Esophagus squamous epithelium (tissue), 5 donors: ENCODE results near the gene STYXL1. TPM values are rescaled to one million over a fixed set of nuclear protein-coding genes. Genes with fewer than 3 reads are reported as not detected.
"Not testable (repeated sequence)": the region's sequence is repeated elsewhere in the genome, so short reads cannot be mapped to it uniquely, and the experiment has no call there.

ENCODE experiments used
- DNase-seq: peaks from one replicate; lab custom pipeline; 2025; lab: John Stamatoyannopoulos, UW
- H3K27ac ChIP-seq, 4 donors: fragments of 200-600 bp; sonication (generic); one replicate each; pipeline ENCODE4 v1.5.1; 2016 to 2019; ENCODE audit warnings: mild to moderate bottlenecking in 1 of 4
- H3K27me3 ChIP-seq, 4 donors: fragments of 200-600 bp; sonication (generic); 1 replicate in 3 of 4; 2 replicates in 1 of 4; pipeline versions ENCODE4 v1.5.1 to v1.6.0; 2017 to 2021; ENCODE audit warnings: antibody characterized with exemption in 1 of 4
- H3K36me3 ChIP-seq, 3 donors: fragments of 200-600 bp; sonication (generic); one replicate each; pipeline ENCODE4 v1.5.1; 2016 to 2019
- H3K4me1 ChIP-seq, 3 donors: fragments of 200-600 bp; sonication (generic); one replicate each; pipeline ENCODE4 v1.5.1; 2017 to 2019
- H3K4me3 ChIP-seq, 4 donors: fragments of 200-600 bp; sonication (generic); 1 replicate in 3 of 4; 2 replicates in 1 of 4; pipeline ENCODE4 v1.5.1; 2016 to 2019; ENCODE audit warnings: mild to moderate bottlenecking in 2 of 4, moderate library complexity in 1 of 4
- H3K9me3 ChIP-seq, 3 donors: fragments of 200-600 bp; sonication (generic); one replicate each; pipeline ENCODE4 v1.5.1; 2016 to 2019
- CTCF ChIP-seq, 6 experiments: fragments of 450-650 bp in 4 of 6; fragments of 200-600 bp in 2 of 6; sonication (generic) in 2 of 6; IDR thresholded peaks; one replicate each; pipeline ENCODE4 v1.5.1; 2016 to 2019; ENCODE audit warnings: antibody characterized with exemption in 6 of 6, mild to moderate bottlenecking in 4 of 6, moderate library complexity in 4 of 6
- POLR2A ChIP-seq, 4 donors: fragments of 450-650 bp; IDR thresholded peaks; one replicate each; pipeline ENCODE4 v1.6.1; 2017; ENCODE audit warnings: antibody characterized with exemption in 4 of 4, mild to moderate bottlenecking in 4 of 4, moderate library complexity in 3 of 4
- WGBS, 2 donors: methylation state at CpG; one replicate each; pipeline ENCODE4 v1.1.5; 2018; 5-methylcytosine and 5-hydroxymethylcytosine counted together
- intact Hi-C: fragments of 100-400 bp; cut with DNase I; formaldehyde crosslinking; loops from one replicate; pipeline ENCODE4 v1.15.0; 2022
- total RNA-seq, 4 donors: library from RNA; depleted of rRNA; stranded (reverse); fragments of >200 nt; gene quantifications; one replicate each; pipeline ENCODE4 v1.1.0, GENCODE V29; 2016
- donor health status: DM: yes; HTN: yes; CAD: no.

The STYXL1 gene
- total RNA-seq, 4 donors from 2014 or later: 19.3 to 45.7 (median 32.2) TPM

GRCh38 chr7:76040126-76040525 is 7.7 kb downstream of the STYXL1 start:
- H3K36me3 ChIP-seq: peaks cover 0 to 15% (median 0%) of the 10 kb centered on the region in 3 donors
- H3K27ac ChIP-seq: no peak overlapping the region
- H3K4me3 ChIP-seq: no peak overlapping the region
- no peak for DNase-seq
- H3K4me1 ChIP-seq: peaks cover 3 to 5% (median 3%) of the 10 kb centered on the region in 3 donors
- intact Hi-C loops: no loop called here
- H3K9me3 ChIP-seq: no peaks in the 10 kb centered on the region
- 83 to 92% methylated on average over 2 of the region's 6 CpGs for WGBS, 2 donors
- TF ChIP-seq CTCF (IDR thresholded peaks at IDR 0.05) (no peak), POLR2A (IDR thresholded peaks at IDR 0.05) (no peak)
- no peaks in the 10 kb centered on the region for H3K27me3 ChIP-seq

- intact Hi-C loops: no loop called here
- Histone ChIP-seq H3K4me1 (peaks cover 0 to 3% (median 3%) of the 10 kb centered on the region in 3 donors), H3K9me3 (no peaks in the 10 kb centered on the region), H3K27me3 (no peaks in the 10 kb centered on the region), H3K4me3 (no peak overlapping the region), H3K36me3 (peaks cover 0 to 15% (median 0%) of the 10 kb centered on the region in 3 donors), H3K27ac (no peak overlapping the region)
- TF ChIP-seq POLR2A (IDR thresholded peaks at IDR 0.05): no peak
- TF ChIP-seq CTCF (IDR thresholded peaks at IDR 0.05): no peak
- whole genome bisulfite sequencing, 2 donors: no CpG with 5 or more reads among the region's 5 CpGs
- no peak for DNase-seq
Measured at GRCh38 chr7:76037310-76037709, 10.5 kb downstream of the STYXL1 start.

- no peaks in the 10 kb centered on the region for H3K9me3 ChIP-seq
- H3K4me3 ChIP-seq: no peak overlapping the region
- H3K36me3 ChIP-seq: peaks cover 0 to 32% (median 0%) of the 10 kb centered on the region in 3 donors
- TF ChIP-seq CTCF (IDR thresholded peaks at IDR 0.05): no peak
- TF ChIP-seq POLR2A (IDR thresholded peaks at IDR 0.05): no peak
- peaks cover 0 to under 1% (median 0%) of the 10 kb centered on the region in 3 donors for H3K4me1 ChIP-seq
- intact Hi-C loops: no loop called here
- no peak for DNase-seq
- H3K27me3 ChIP-seq: no peaks in the 10 kb centered on the region
- WGBS, 2 donors: 93 to 100% methylated on average over 1 of the region's 1 CpG
- H3K27ac ChIP-seq: no peak overlapping the region
Measured at GRCh38 chr7:76031964-76032363, 15.8 kb downstream of the STYXL1 start.

- H3K27ac ChIP-seq, DNase-seq, H3K4me3 ChIP-seq, H3K4me1 ChIP-seq, H3K27me3 ChIP-seq, H3K9me3 ChIP-seq, intact Hi-C loops: not testable (repeated sequence)
- peaks cover 0 to 49% (median 0%) of the 10 kb centered on the region in 3 donors for H3K36me3 ChIP-seq
- TF ChIP-seq CTCF (IDR thresholded peaks at IDR 0.05): peak in 1 of 6 experiments; percentile 35
- 81 to 96% methylated on average over 6 to 7 of the region's 7 CpGs for WGBS, 2 donors
Measured at GRCh38 chr7:76029682-76030081, 18.1 kb downstream of the STYXL1 start.

GRCh38 chr7:76023002-76023401 is 24.8 kb downstream of the STYXL1 start:
- Histone ChIP-seq H3K27ac (no peak overlapping the region), H3K36me3 (peaks cover 0 to 76% (median 0%) of the 10 kb centered on the region in 3 donors), H3K27me3 (no peaks in the 10 kb centered on the region), H3K4me1 (peaks cover 0 to 4% (median 0%) of the 10 kb centered on the region in 3 donors), H3K4me3 (no peak overlapping the region), H3K9me3 (no peaks in the 10 kb centered on the region)
- no peak for DNase-seq
- TF ChIP-seq CTCF (IDR thresholded peaks at IDR 0.05) (no peak), POLR2A (IDR thresholded peaks at IDR 0.05) (no peak)
- intact Hi-C loops: loop anchor here (5.0 kb wide), 1 partner anchor 156 kb away; no protein-coding TSS in a partner anchor
- WGBS, 2 donors: 33 to 56% methylated on average over 4 of the region's 4 CpGs
